GM21825 (cell line): ENCODE data around the gene NAXD.
"Not testable (repeated sequence)": the region's sequence is repeated elsewhere in the genome, so short reads cannot be mapped to it uniquely, and the experiment has no call there.

Experiments used
- ATAC-seq: cut with Tn5 transposase; IDR thresholded peaks from one replicate; pipeline ENCODE4 v1.9.1; 2021; ENCODE audit warnings: mild to moderate bottlenecking, moderate library complexity; ENCODE audit not compliant: unreplicated experiment

The NAXD gene

DNA sequence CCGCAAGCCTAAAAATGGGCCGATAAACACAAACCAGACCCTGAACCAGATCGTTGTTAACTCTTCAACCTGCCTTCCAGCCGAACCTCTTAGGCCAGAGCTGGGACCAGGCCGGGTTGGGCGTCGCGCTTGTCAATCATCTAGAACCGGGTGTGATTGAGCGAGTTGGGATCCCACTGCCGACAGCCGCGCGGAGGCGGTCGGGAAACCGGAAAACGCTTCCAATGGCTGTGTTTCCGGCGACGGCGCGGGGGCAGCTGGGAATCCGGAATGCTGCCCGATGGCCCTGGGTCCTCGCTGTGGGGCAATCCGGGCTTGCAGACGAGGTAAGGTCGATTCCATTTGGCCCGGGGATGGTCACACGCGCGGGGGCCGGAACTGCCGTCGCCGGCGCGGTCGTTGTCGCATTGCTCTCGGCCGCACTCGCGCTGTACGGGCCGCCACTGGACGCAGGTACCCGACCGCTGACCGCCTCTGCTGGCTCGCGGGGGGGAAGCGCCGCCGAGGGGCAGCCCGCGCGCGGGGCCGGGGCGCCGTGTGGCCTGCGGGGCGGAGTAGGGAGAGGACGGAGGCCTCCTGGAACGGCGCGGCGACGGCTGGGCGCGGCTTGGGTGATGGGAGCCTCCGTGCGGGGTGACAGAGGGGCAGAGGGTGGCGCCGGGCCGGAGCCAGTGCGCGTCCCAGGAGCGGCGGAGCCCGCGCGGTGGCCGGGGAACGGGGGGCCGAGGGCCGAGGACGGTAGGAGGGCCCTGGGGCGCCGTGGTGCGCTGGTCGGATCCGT is at the start of gene NAXD:
NAXD (plus strand) TSS at position 224 of the 781 bp plus-strand sequence; CDS start at position 281, 57 bp downstream.
- ATAC-seq: peak; percentile 78

DNA sequence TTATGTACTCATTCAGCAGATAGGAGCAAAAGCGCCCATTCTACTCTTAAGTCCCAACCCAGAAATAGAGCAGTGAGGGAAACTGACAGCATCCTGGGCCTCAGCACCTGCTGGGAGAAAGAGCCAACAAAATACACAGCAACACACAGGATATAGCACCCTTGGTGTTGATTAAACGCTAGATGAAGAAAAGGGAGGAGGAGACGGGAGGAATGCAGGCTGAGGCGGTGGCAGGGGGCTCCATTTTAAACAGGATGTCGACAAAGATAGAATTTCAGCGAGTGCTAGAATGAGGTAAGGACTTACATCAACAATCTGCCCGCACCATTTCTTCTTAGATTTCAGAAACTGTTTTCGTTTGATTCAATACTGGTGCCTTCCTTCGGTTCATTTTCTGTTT is 49.2 kb upstream of the NAXD start:
- ATAC-seq: no peak

- no peak for ATAC-seq
Measured at GRCh38 chr13:110568612-110569011, 46.7 kb upstream of the NAXD start.

GRCh38 chr13:110569962-110570361 is 45.4 kb upstream of the NAXD start:
- not testable (repeated sequence) for ATAC-seq

- no peak for ATAC-seq
Measured at GRCh38 chr13:110570886-110571285, 44.5 kb upstream of the NAXD start.

DNA sequence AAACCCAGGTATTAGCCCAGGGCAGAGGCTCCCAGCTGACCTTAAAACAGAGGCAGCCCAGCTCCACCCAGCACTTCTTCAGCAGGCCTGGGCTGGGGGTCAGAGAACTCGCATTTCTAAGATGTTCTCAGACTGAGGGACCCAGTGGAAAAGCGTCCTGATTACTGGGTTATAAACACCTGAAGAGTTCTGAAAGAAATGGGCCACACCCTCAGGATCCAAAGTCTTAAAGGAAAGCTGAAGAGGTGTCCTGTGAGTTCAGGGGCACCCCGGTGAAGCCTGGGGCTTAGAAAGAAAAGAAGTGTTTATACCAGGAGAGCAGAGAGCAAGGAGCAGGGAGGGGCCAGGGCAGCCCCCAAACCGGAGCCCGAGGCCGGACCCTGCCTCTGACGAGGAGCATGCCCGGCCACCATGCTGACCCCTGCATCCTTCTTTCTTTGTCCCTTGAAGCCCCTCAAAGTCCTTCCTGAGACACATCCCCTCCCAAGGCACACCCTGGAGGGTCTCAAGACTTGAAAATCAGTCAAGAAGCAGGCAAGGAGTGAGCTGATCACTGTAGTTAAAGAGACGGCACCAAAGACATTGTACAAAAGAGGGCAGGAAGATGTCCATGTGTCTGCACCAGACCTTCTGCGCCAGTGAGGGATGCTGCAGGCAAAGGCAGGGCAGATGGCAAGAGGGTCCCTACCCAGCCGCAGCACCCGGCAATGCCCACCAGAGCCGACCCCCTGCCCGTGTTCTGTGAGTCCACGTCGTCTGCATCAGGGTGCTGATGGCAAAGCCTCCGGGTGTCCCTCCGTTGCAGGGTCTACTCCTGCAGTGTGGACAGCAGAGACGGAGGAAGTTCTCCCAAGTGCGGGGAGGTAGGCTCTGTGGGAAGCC is 43.2 kb upstream of the NAXD start:
- no peak for ATAC-seq

GRCh38 chr13:110572778-110573118 is 42.6 kb upstream of the NAXD start:
- ATAC-seq: no peak

GRCh38 chr13:110574161-110574560 is 41.2 kb upstream of the NAXD start:
- no peak for ATAC-seq

GRCh38 chr13:110575322-110576069 is 39.8 kb upstream of the NAXD start:
- peak; percentile 94 for ATAC-seq

- ATAC-seq: peak; percentile 8
Measured at GRCh38 chr13:110576070-110576394, 39.3 kb upstream of the NAXD start.

- ATAC-seq: no peak
Measured at GRCh38 chr13:110576736-110577476, 38.4 kb upstream of the NAXD start.

DNA sequence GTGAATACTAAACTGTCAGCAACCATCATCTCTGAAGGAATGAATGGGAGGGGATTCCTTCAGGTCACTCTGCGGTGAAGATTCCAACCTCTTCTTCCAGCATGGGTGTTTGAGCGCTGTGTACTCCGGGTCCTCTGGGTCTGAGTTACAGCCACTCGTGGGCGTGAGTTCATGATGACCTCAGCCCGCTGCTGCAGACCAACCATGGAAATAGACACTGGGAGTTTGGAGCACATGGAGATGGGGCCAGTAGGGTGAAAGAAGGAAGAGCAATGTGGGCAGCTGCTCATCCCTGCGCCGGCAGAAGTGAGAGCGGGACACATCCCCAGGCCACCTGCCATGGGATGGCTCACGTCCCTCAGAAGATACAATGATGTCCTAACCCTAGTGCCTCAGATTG is 37.0 kb upstream of the NAXD start:
- no peak for ATAC-seq

DNA sequence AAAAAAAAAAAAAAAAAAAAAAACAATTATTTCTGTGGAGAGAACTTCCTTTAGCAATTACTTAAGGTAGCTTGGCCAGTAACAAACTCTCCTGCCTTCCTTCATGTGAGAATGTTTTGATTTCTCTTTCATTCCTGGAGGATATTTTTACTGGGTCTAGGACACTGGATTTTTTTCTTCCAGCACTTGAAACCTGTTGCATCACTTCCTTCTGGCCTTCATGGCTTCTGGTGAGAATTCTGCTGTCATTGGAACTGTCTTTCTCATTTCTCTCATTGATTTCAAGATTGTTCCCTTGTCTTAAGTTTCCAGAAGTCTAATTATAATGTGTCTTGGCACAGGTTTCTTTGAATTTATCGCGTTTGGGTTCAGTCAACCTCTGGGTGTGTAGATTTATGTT is 34.5 kb upstream of the NAXD start:
- ATAC-seq: no peak

GRCh38 chr13:110581506-110582185 is 33.7 kb upstream of the NAXD start:
- no peak for ATAC-seq

- no peak for ATAC-seq
Measured at GRCh38 chr13:110582421-110582954, 32.9 kb upstream of the NAXD start.

DNA sequence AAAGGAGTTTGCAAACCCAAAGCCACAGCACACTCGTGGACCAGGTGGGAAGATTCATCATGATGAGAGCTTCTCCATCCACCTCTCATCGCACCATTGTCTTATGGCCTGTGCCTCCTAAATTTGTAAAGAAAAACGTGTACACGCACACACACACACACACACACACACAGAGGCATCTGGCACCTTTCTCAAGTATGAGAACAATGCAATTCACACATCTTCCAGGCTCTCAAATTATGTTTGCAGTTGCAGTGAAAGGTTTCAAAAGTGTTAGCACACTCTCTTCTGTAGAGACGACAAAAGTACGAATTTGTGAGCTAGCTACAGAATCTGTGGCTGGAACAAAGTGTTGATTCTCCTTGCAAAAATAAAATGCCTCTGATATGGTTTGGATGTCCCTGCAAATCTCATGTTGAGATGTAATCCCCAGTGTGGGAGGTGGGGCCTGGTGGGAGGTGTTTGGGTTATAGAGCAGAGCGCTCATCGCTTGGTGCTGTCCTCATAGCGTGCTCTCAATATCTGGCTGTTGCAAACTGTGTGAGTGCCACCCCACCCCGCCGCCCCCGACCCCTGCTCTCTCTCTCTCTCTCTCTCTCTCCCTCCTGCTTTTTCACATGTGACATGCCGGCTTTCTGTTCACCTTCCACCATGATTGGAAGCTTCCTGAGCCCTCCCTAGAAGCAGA is 32.0 kb upstream of the NAXD start:
- ATAC-seq: no peak

DNA sequence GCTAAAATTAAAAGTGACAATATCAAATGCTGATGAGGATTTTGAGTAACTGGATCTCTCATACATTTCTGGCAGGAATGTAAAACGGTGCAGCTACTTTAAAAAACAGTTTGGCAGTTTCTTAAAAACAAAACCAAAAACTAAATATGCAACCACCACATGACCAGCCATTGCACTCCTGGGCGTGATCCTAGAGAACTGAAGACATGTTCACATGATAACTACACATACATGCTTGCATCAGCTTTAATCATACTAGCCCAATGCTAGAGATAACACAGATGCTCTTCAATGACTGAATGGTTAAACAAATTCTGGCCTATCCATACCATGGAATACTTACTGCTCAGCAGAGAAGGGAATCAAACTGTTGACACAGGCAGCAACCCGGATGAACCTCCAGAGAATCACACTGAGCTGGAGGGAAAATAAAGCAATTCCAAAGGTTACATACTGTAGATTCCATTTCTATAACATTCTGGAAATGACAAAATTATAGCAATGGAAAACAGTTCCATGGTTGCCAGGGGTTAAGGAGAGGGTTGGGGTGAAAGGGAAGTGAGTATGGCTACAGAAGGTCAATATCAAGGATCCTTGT is 25.5 kb upstream of the NAXD start:
- ATAC-seq: no peak

DNA sequence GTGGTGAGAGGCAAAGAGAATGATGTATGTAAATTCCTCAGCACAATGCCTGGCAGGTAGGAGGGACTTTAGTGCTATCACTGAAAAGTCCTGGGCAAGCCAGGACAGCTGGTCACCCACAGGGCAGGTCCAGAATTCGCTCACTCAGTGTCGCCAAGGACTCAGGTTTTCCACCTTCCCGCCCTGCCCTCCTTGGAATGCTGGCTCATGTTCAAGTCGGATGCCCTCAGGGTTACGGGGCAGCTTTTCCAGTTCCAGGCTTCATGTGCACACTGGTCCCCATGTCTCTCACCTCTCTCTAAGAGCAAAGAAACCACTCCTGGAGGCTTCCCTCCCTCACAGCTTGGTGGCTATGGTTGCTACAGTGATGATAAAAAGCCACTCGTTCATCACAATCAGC is 24.8 kb upstream of the NAXD start:
- ATAC-seq: no peak

- ATAC-seq: no peak
Measured at GRCh38 chr13:110592665-110593064, 22.7 kb upstream of the NAXD start.
